HG02763 (cell line): ENCODE data around the gene INTS15.
A peak's percentile ranks its signal among the peaks of the same experiment; 100 is the strongest.
"Not testable (repeated sequence)": the region's sequence is repeated elsewhere in the genome, so short reads cannot be mapped to it uniquely, and the experiment has no call there.

ENCODE experiments used
- ATAC-seq: cut with Tn5 transposase; IDR thresholded peaks from one replicate; pipeline ENCODE4 v1.9.1; 2021; ENCODE audit warnings: mild to moderate bottlenecking, moderate library complexity; ENCODE audit not compliant: unreplicated experiment

INTS15 gene

GRCh38 chr7:6576867-6577368 lies 12.9 kb upstream of the INTS15 start:
- not testable (repeated sequence) for ATAC-seq

DNA sequence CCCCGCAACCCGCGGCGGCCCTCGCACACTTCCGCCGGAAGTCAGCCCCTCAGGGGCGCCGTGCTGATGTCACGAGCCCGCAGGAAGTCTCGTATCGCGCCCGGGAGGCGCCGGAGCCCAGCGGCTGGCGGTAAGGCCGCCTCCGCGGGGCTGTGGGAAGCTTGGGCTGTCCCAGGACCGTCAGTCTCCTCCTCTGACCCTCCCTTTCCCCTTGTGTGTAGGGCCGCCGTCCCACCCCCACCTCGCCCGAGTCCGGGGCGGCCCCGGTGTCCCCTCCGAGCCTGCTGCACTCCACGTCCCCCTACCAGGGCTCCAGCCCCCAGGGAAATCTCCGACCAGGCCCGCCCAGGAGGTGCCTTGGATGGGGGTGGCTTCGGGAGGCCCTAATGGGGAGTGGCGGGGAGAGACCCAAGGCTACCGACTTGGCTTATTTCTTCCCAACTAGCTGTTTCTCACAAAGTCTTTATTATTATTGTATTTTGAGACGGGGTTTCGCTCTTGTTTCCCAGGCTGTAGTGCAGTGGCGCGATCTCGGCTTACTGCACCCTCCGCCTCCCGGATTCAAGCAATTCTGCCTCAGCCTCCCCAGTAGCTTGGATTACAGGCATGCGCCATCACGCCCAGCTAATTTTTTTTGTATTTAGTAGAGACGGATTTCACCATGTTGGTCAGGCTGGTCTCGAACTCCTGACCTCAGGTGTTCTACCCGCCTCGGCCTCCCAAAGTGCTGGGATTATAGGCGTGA lies 12.3 kb upstream of the INTS15 start, which contains the start of gene ZDHHC4:
Gene ZDHHC4 (plus strand): TSS at position 86 of the 745 bp plus-strand sequence. CDS start 3,108 bp downstream, outside the sequence.
- ATAC-seq: peak; percentile 95

- ATAC-seq: no peak
Observed at GRCh38 chr7:6578114-6579084, 11.4 kb upstream of the INTS15 start.

GRCh38 chr7:6579446-6579845 lies 10.4 kb upstream of the INTS15 start:
- no peak for ATAC-seq

DNA sequence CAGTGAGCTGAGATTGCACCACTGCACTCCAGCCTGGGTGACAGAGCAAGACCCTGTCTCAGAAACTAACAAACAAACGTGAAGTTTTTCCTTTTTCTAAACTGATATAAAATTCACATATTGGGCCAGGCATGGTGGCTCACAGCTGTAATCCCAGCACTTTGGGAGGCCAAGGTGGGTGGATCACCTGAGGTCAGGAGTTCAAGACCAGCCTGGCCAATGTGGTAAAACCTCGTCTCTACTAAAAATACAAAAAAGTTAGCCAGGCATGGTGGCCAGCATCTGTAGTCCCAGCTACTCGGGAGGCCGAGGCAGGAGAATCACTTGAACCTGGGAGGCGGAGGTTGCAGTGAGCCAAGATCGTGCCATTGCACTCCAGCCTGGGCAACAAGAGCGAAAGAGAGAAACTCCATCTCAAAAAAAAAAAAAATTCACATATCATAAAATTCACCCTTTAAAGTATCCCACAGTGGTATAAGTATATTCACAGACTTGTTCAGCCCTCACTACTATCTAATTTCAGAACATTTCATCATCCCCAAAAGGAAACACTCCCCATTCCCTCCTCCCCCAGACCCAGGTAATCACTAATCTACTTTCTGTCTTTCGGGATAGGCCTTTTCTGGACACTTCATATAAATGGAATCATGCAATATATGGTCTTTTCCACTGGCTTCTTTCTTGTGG lies 3.9 kb upstream of the INTS15 start:
- ATAC-seq: not testable (repeated sequence)

GRCh38 chr7:6588566-6588965 lies 1.3 kb upstream of the INTS15 start:
- ATAC-seq: no peak

DNA sequence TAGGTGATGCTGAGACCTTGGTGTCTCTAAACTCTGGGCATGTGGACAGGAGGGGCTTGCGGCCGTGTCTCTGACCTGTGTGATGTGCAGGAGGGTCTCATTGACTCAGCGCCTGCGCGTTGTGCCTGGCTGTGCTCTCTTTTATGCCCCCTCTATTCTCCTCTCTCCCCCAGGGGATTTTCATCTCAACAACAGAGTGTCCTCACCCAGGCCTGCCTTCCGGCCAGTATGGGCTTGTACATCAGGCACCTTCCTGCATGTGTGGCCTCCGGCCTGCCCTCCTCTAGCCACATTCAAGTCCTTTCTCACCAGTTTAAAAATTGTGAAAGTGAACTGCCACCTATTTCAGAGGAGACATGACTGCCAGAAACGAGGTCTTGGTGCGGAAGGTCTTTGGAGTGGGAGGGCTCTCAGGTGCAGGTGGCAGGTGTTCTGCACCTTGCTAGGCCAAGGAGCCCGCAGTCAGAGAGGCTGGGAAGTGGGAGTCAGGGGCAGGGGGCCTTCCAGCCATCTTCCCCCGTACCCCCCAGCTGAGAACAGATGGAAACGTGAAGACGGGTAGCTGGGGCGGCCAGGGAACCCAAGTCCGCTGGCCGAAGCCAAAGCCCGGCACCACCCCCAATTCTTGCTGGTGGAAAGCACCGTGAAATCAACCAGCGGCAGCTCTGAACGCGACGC lies 531 bp upstream of the INTS15 start:
- ATAC-seq: no peak

DNA sequence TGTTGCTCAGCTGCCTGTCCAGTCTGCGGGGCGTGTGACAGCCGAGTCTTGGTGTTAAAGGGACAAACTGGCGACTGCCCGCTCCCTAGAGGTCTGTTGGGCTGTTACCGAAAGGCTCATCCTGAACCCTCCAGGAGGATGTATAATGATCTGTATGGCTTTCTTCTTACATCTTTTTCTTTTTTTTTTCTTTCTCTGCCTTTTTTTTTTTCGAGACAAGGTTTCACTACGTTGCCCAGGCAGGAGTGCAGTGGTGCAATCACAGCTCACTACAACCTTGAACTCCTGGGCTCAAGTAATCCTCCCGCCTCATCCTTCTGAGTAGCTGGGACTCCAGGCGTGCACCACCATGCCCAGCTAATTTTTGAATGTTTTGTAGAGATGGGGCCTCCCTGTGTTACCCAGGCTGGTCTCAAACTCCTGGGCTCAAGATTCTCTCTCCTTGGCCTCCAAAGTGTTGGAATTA lies 857 bp downstream of the INTS15 start:
- ATAC-seq: no peak

DNA sequence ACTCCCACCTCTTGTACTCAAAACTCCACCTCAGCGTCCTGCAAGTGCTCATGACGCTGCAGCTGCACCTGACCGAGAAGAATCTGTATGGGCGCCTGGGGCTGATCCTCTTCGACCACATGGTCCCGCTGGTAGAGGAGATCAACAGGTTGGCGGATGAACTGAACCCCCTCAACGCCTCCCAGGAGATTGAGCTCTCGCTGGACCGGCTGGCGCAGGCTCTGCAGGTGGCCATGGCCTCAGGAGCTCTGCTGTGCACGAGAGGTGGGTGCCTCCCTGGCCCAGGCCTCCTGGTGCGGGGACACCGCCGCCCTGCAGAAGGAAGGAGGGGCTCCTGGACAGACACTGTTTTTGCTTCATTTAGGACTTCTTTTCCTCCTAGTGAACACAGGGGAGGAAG lies 10.3 kb downstream of the INTS15 start:
- no peak for ATAC-seq

DNA sequence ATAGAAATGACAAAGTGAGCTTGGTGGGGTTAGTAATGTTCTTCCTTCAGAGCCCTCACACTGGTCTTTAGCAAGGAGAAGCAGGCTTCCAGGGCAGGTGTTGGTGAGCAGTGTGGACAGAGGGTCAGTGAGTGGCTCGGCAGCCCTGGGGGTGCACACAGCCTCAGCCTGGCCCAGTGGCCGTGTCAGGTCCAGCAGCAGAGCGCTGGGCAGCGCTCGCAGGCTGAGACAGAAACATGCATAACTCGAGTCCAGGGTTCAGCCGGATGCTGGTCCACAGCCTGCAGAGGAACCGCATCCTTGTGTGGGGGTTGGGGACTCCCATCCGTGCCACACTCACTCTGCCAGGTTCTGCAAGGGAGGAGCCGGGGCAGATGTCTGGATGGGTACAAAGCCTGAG lies 14.6 kb downstream of the INTS15 start:
- no peak for ATAC-seq

GRCh38 chr7:6606866-6607583 lies 17.2 kb downstream of the INTS15 start:
- no peak for ATAC-seq

DNA sequence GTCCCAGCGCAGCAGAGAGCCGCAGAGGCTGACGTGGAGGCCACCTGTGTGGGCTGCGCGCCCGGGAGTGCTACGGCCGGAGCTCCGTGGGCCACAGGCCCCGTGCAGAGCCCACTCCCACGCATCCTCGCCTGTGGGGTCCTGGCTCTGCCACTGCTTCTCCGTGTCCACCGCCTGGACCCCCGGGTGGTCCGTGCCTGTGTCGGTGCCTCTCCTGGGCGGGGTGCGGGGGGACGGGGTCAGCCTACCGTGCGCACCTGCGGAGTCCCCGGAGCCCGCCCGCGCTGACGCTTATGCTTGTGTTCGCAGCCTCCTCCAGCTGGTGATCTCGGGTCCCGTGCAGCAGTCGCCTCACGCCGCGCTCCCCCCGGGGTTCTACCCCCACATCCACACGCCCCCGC lies 17.8 kb downstream of the INTS15 start:
- ATAC-seq: no peak

DNA sequence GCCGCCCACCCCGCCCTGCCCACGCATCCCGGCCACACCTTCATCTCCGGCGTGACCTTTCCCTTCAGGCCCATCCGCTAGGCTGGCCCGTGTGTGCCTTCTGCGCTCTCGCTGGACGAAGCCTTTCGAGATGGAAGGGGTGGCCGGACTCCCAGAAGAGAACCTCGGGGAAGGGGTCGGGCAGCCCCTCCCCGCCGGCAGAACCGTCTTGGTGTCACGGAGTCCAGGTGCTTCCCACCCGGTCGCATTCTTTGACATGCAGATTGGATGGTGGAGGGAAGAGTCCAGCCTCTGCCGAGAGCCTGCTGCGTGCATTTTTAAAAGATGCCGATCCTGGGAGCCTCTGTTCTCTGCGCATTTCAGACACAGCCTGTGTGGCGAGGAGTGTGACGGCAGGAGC lies 18.3 kb downstream of the INTS15 start:
- no peak for ATAC-seq

GRCh38 chr7:6608794-6609193 lies 19.0 kb downstream of the INTS15 start:
- ATAC-seq: no peak

- no peak for ATAC-seq
Observed at GRCh38 chr7:6612819-6613218, 23.0 kb downstream of the INTS15 start.

DNA sequence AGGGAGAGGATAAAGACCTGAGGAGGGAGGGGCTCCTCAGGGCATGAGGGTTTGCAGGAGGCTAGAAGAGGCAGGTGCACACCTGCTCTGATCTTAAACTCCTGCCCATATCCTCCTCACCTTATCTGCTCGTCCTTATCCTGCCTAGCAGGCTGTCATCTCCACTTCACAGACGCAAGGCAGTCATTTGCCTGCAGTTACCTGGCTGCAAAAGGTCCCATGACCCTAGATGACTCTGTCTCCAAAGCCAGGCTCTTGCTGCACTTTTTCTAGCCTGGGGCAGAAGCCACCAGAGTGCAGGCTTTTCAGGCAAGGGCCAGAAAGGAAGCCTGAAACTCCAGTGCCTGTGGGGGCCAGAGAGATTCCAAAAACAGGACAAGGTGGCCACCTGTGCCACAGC lies 23.9 kb downstream of the INTS15 start:
- no peak for ATAC-seq

DNA sequence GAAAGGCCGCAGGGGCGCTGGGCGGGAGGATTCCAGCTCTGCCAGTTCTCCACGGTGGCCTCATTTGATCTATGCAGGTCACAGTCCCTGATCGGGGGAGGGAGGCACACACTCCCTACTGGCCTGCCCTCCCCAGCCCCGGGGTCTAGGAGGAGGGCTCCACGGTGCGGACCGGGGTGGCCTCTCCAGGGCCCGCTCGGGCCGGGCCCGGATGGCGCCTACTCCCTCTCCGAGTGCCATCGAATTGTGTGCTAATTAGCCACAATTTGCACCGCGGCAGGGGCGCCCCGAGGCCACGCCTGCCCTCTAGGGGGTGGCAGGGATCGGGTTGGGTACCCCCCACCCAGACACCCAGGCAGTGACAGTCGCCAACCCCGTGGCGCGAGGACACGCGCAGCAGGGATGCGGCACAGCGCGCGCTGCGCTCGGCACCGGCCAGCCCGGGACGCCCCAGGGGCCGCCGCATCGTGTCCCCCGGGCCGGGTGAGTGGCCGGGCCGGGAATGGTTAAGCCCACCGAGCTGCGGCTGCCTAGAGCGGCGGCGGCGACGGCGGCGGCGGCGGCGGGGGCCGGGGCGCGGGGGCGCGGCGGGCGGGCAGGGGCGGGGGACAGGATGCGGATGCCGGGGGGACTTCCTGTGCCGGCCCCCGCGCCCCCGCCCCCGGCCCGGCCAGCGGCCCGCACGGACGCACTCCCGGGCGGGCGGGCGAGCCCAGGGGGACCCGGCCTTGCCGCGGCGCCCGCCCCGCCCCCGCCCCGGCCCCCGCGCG lies 25.3 kb downstream of the INTS15 start, which contains the start of gene ZNF853:
Gene ZNF853 (plus strand): TSS at position 658 of the 770 bp plus-strand sequence. CDS start 565 bp downstream, outside the sequence.
- ATAC-seq: no peak

DNA sequence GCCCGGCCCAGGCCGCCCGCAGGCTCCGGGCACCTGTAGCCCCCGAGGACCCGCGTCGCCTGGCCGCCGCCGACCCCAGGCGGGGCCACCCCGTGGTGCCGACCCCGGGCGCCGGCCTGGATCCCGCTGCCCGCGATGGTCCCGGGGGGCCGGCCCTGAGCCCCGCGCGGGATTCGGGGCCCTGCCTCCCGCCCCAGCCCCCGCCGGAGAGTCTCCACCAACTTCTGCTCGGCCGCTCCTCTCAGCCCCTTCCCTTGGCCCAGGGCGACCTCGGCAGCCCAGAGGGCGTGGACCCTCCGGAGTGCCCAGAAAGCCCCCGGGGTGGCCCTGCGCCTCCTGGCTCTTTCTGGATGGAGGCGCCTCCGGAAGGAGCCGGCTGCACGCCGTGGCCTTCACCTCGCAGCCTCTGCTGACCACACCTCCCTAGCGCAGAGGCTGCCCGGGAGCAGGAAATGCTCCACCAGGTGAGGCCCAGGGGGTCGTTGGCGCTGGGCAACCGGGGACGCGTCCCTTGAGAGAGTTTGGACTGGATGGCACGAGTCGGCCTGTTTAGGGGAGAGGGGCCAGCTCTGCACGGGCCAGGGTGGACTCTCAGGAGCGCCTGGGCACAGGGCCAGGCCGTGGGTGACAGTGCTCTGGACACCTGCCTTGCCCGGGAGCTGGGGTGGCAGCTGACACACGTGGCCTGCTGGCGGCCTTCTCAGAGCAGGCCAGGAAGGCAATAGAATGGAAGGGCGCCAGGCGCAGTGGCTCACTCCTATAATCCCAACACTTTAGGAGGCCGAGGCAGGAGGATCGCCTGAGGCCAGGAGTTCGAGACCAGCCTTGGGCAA lies 26.1 kb downstream of the INTS15 start:
- no peak for ATAC-seq
